ENCODE results near the gene HLA-F. TPM values are rescaled to one million over a fixed set of nuclear protein-coding genes. Genes with fewer than 3 reads are reported as not detected.

HLA-F gene
- total RNA-seq, 3 donors from 2014 or later (not counting 1 experiment from before 2014, with no cell fraction given) = 1,031 to 1,621 (median 1,125) TPM

- no peaks in the 10 kb centered on the region for H3K27me3 Mint-ChIP-seq (ENCODE audit: low read depth in 2 of 2)
- no peak for TF ChIP-seq CTCF (IDR thresholded peaks at IDR 0.05)
- Histone ChIP-seq H3K4me1 (ENCODE audit: control insufficient read depth, insufficient read depth, low read length) (peaks cover 28% of the 10 kb centered on the region), H3K4me3 (ENCODE audit: low read length) (no peak overlapping the region), H3K27me3 (ENCODE audit: control insufficient read depth, insufficient read depth, low read length) (no peaks in the 10 kb centered on the region), H3K36me3 (ENCODE audit: control insufficient read depth, insufficient read depth, low read length) (peaks cover 19% of the 10 kb centered on the region), H3K9me3 (ENCODE audit: control insufficient read depth, insufficient read depth, low read length) (no peaks in the 10 kb centered on the region), H3K27ac (ENCODE audit: low read length) (no peak overlapping the region)
- peak overlapping the region in 1 of 2 donors; percentile 79 for H3K27ac Mint-ChIP-seq
- intact Hi-C loops (cut with micrococcal nuclease) = loop anchor here (10.0 kb wide), 1 partner anchor 224 kb away; the partner anchor contains the start of gene HLA-A
- no peak overlapping the region for H3K4me3 Mint-ChIP-seq
- no peaks in the 10 kb centered on the region for H3K9me3 Mint-ChIP-seq
- DNase-seq (peak in 1 of 2 donors; percentile 64), ATAC-seq (no peak)
- WGBS (ENCODE audit: insufficient coverage) = 20% methylated on average over 1 of the region's 2 CpGs
- peaks cover 26 to 40% of the 10 kb centered on the region in 2 donors for H3K4me1 Mint-ChIP-seq
- peaks cover 4% of the 10 kb centered on the region for H3K36me3 Mint-ChIP-seq
These were observed 2.4 kb upstream of the HLA-F start for GRCh38 chr6:29720863-29721262.

GRCh38 chr6:29723666-29724588 is 693 bp downstream of the HLA-F start:
- Mint-ChIP-seq H3K27me3 (ENCODE audit: low read depth in 2 of 2) (no peaks in the 10 kb centered on the region), H3K27ac (peak overlapping the region; percentile 79 to 94), H3K9me3 (no peaks in the 10 kb centered on the region), H3K4me3 (peak overlapping the region; percentile 94), H3K36me3 (peaks cover 28% of the 10 kb centered on the region), H3K4me1 (peaks cover 56 to 71% of the 10 kb centered on the region in 2 donors)
- H3K27ac ChIP-seq (ENCODE audit: low read length) = peak overlapping the region; percentile 96
- no peaks in the 10 kb centered on the region for H3K9me3 ChIP-seq (ENCODE audit: control insufficient read depth, insufficient read depth, low read length)
- H3K4me1 ChIP-seq (ENCODE audit: control insufficient read depth, insufficient read depth, low read length) = peaks cover 51% of the 10 kb centered on the region
- intact Hi-C loops (cut with micrococcal nuclease) = loop anchor here (10.0 kb wide), 1 partner anchor 221 kb away; the partner anchor contains the start of gene HLA-A
- peaks cover 42% of the 10 kb centered on the region for H3K36me3 ChIP-seq (ENCODE audit: control insufficient read depth, insufficient read depth, low read length)
- DNase-seq = peak; percentile 58 to 86
- peak overlapping the region; percentile 88 for H3K4me3 ChIP-seq (ENCODE audit: low read length)
- no peaks in the 10 kb centered on the region for H3K27me3 ChIP-seq (ENCODE audit: control insufficient read depth, insufficient read depth, low read length)
- 10% methylated on average over 76 of the region's 76 CpGs for WGBS (ENCODE audit: insufficient coverage)
- no peak for TF ChIP-seq CTCF (IDR thresholded peaks at IDR 0.05)
- peak; percentile 42 to 69 (median 56) for ATAC-seq

GRCh38 chr6:29724937-29725869 is 2.0 kb downstream of the HLA-F start:
- WGBS (ENCODE audit: insufficient coverage) = 73% methylated on average over 9 of the region's 11 CpGs
- no peaks in the 10 kb centered on the region for H3K9me3 Mint-ChIP-seq

More at GRCh38 chr6:29724937-29725869, 2.0 kb downstream of the HLA-F start:
- Histone ChIP-seq H3K9me3 (ENCODE audit: control insufficient read depth, insufficient read depth, low read length) (no peaks in the 10 kb centered on the region), H3K4me1 (ENCODE audit: control insufficient read depth, insufficient read depth, low read length) (peaks cover 51% of the 10 kb centered on the region), H3K36me3 (ENCODE audit: control insufficient read depth, insufficient read depth, low read length) (peaks cover 42% of the 10 kb centered on the region), H3K27me3 (ENCODE audit: control insufficient read depth, insufficient read depth, low read length) (no peaks in the 10 kb centered on the region), H3K4me3 (ENCODE audit: low read length) (peak overlapping the region; percentile 88), H3K27ac (ENCODE audit: low read length) (peak overlapping the region; percentile 96)
- intact Hi-C loops (cut with micrococcal nuclease) = loop anchor here (10.0 kb wide), 1 partner anchor 220 kb away; the partner anchor contains the start of gene HLA-A
- no peak for TF ChIP-seq CTCF (IDR thresholded peaks at IDR 0.05)
- peak overlapping the region; percentile 79 to 94 for H3K27ac Mint-ChIP-seq
- H3K4me3 Mint-ChIP-seq = peak overlapping the region; percentile 94
- DNase-seq (peak in 1 of 2 donors; percentile 45), ATAC-seq (no peak)
- H3K36me3 Mint-ChIP-seq = peaks cover 28% of the 10 kb centered on the region
- no peaks in the 10 kb centered on the region for H3K27me3 Mint-ChIP-seq (ENCODE audit: low read depth in 2 of 2)
- peaks cover 63 to 80% of the 10 kb centered on the region in 2 donors for H3K4me1 Mint-ChIP-seq

Data from natural killer cell (primary cell).